HUES6 (cell line): ENCODE results near the gene DPYSL3.

Experiments used
- H3K27ac ChIP-seq: 2 replicates; pipeline ENCODE4 v1.7.0; 2013; ENCODE audit warnings: low read depth, mild to moderate bottlenecking, low read length, inconsistent platforms
- H3K27me3 ChIP-seq: 2 replicates; pipeline ENCODE4 v1.6.1; 2013; ENCODE audit warnings: low read length; ENCODE audit not compliant: control insufficient read depth, insufficient read depth
- H3K36me3 ChIP-seq: 2 replicates; pipeline ENCODE4 v1.6.1; 2013; ENCODE audit warnings: low read length; ENCODE audit not compliant: control insufficient read depth, insufficient read depth
- H3K4me1 ChIP-seq: 2 replicates; pipeline ENCODE4 v1.6.1; 2013; ENCODE audit warnings: low read length; ENCODE audit not compliant: control insufficient read depth, insufficient read depth
- H3K4me3 ChIP-seq: 2 replicates; pipeline ENCODE4 v1.5.1; 2013; ENCODE audit warnings: low read depth, low read length
- H3K9ac ChIP-seq: one replicate; pipeline ENCODE4 v1.6.1; 2013; ENCODE audit warnings: mild to moderate bottlenecking, low read length
- H3K9me3 ChIP-seq: 2 replicates; pipeline ENCODE4 v1.6.1; 2013; ENCODE audit warnings: low read depth, low read length; ENCODE audit not compliant: control insufficient read depth, insufficient read depth

DPYSL3 gene

DNA sequence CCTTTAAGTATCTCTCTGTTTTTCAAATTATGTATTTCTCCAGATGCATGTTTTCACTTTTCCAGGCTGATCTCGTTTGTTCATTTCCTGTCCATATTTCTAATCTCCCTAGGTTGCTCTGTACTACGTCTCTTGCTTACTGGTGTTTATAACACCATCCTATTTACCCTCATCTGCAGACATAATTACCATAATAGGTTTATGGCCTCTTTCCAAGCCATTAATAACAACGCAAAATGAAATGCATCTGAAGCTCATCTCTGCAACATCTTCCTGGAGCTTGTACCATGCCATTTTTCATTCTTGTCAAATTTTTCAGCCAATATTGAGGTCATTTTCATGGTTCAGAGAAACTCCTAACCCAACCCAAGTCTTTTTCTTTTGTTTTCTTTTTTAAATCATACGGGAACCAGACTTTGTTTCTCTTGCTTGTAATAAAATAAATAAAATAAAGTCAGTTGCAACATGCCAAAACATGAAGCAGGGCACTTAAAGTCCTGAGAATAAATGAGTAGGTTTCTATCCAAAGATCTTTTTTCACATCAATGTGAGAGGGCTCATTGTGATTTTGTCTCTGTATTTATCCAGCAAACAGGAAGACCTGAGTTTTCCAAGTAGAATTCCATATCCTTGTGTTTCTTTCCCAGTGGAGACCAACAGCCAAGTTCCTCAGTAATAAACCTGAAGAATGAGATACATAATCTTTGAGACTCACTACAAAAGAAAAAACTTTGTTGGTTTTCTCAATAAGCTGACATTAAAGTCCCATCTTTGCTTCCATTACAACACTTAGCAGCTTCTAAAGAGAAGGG lies 37.0 kb downstream of the DPYSL3 start:
- no peaks in the 10 kb centered on the region for H3K9me3 ChIP-seq
- no peaks in the 10 kb centered on the region for H3K36me3 ChIP-seq
- no peaks in the 10 kb centered on the region for H3K27me3 ChIP-seq
- no peak overlapping the region for H3K4me3 ChIP-seq
- H3K9ac ChIP-seq = no peak overlapping the region
- H3K27ac ChIP-seq = no peak overlapping the region
- peaks cover 15% of the 10 kb centered on the region; the same call in 1 of the 2 replicates for H3K4me1 ChIP-seq

DNA sequence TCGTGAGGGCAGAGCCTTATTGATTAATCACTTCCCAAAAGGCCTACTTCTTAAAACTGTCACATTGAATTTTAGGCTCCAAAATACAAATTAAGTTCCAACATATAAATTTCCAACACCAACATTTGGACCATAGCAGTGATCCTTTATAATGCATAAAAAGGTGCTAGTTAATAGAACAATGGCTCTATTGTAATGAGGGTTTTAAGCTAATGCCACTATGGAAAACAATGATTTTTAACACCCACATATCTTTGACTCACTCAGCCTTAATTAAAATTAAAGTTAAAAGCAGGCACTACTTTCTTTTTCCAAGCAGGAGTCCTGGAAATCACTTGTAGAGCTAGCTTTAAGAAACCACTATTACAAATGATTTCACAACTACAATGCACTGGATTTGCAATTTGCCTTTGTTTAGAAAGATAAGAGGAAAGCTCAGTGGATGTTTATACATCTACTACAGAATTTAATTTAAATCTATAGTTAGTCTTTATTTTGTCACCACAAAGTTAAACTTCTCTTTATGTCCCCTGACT lies 41.8 kb downstream of the DPYSL3 start:
- Histone ChIP-seq H3K27ac (peak overlapping the region; percentile 81), H3K9me3 (no peaks in the 10 kb centered on the region), H3K4me3 (no peak overlapping the region), H3K27me3 (no peaks in the 10 kb centered on the region), H3K4me1 (peaks cover 33% of the 10 kb centered on the region), H3K9ac (no peak overlapping the region), H3K36me3 (no peaks in the 10 kb centered on the region)

GRCh38 chr5:147466360-147466980 lies 43.4 kb downstream of the DPYSL3 start:
- Histone ChIP-seq H3K4me3 (no peak overlapping the region), H3K27ac (peak overlapping the region; percentile 28; the same call in 1 of the 2 replicates), H3K4me1 (peaks cover 33% of the 10 kb centered on the region), H3K36me3 (no peaks in the 10 kb centered on the region), H3K9me3 (no peaks in the 10 kb centered on the region), H3K9ac (no peak overlapping the region), H3K27me3 (no peaks in the 10 kb centered on the region)

- no peaks in the 10 kb centered on the region for H3K9me3 ChIP-seq
- H3K9ac ChIP-seq = no peak overlapping the region
- peaks cover 33% of the 10 kb centered on the region for H3K4me1 ChIP-seq
- no peak overlapping the region for H3K27ac ChIP-seq
- H3K4me3 ChIP-seq = no peak overlapping the region
- H3K36me3 ChIP-seq = no peaks in the 10 kb centered on the region
- no peaks in the 10 kb centered on the region for H3K27me3 ChIP-seq
Measured at GRCh38 chr5:147465747-147466146, 44.1 kb downstream of the DPYSL3 start.

GRCh38 chr5:147464211-147464610 lies 45.7 kb downstream of the DPYSL3 start:
- Histone ChIP-seq H3K36me3 (no peaks in the 10 kb centered on the region), H3K27ac (no peak overlapping the region), H3K9me3 (no peaks in the 10 kb centered on the region), H3K4me3 (no peak overlapping the region), H3K9ac (no peak overlapping the region), H3K27me3 (no peaks in the 10 kb centered on the region), H3K4me1 (peaks cover 36% of the 10 kb centered on the region)

- Histone ChIP-seq H3K36me3 (no peaks in the 10 kb centered on the region), H3K27me3 (no peaks in the 10 kb centered on the region), H3K9me3 (no peaks in the 10 kb centered on the region), H3K9ac (no peak overlapping the region), H3K4me1 (peaks cover 15% of the 10 kb centered on the region), H3K27ac (no peak overlapping the region), H3K4me3 (no peak overlapping the region)
Measured at GRCh38 chr5:147461915-147462314, 48.0 kb downstream of the DPYSL3 start.

DNA sequence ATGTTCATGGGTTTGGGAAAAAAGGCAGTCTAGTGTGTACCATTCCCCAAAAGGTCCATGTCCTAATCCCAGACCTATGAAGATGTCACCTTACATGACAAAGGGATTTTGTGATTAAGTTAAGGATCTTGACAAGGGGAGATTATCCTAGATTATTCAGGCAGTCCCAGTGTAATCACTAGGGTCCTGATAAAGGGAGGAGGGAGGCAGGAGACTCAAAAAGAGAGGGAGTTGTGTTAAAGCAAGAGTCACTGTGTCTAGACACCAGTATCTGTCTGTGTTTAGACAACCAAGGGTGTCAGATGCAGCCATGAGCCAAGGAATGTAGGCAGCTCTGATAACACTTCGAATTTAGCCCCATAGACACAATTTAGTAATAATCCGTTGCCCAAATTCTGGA lies 49.5 kb downstream of the DPYSL3 start:
- Histone ChIP-seq H3K27ac (no peak overlapping the region), H3K9ac (no peak overlapping the region), H3K4me1 (peaks cover 17% of the 10 kb centered on the region), H3K36me3 (no peaks in the 10 kb centered on the region), H3K9me3 (no peaks in the 10 kb centered on the region), H3K27me3 (no peaks in the 10 kb centered on the region), H3K4me3 (no peak overlapping the region)

- Histone ChIP-seq H3K4me3 (no peak overlapping the region), H3K27me3 (no peaks in the 10 kb centered on the region), H3K9me3 (no peaks in the 10 kb centered on the region), H3K36me3 (no peaks in the 10 kb centered on the region), H3K9ac (no peak overlapping the region), H3K27ac (no peak overlapping the region), H3K4me1 (peaks cover 24% of the 10 kb centered on the region)
Measured at GRCh38 chr5:147458581-147458980, 51.3 kb downstream of the DPYSL3 start.

- Histone ChIP-seq H3K9ac (peak overlapping the region; percentile 3), H3K27me3 (peaks cover 8% of the 10 kb centered on the region; the same call in 1 of the 2 replicates), H3K27ac (peak overlapping the region; percentile 3; the same call in 1 of the 2 replicates), H3K9me3 (no peaks in the 10 kb centered on the region), H3K36me3 (no peaks in the 10 kb centered on the region), H3K4me1 (peaks cover 30% of the 10 kb centered on the region), H3K4me3 (no peak overlapping the region; the same call in 1 of the 2 replicates)
Measured at GRCh38 chr5:147455822-147456450, 53.9 kb downstream of the DPYSL3 start.

- peak overlapping the region; percentile 74 for H3K27ac ChIP-seq
Measured at GRCh38 chr5:147454996-147455677, 54.7 kb downstream of the DPYSL3 start.

More at GRCh38 chr5:147454996-147455677, 54.7 kb downstream of the DPYSL3 start:
- Histone ChIP-seq H3K9ac (peak overlapping the region; percentile 52), H3K36me3 (no peaks in the 10 kb centered on the region), H3K4me3 (peak overlapping the region; percentile 99), H3K4me1 (peaks cover 38% of the 10 kb centered on the region), H3K27me3 (peaks cover 8% of the 10 kb centered on the region; the same call in 1 of the 2 replicates), H3K9me3 (no peaks in the 10 kb centered on the region)
